PC-3 (cell line): Measurements from ENCODE around the gene IL34. TPM values are rescaled to one million over a fixed set of nuclear protein-coding genes. Genes with fewer than 3 reads are reported as not detected.

ENCODE experiments used
- ATAC-seq: fragments of 200-7000 bp; cut with Tn5 transposase; 2 replicates; pipeline ENCODE4 v1.9.1; 2020; ENCODE audit warnings: mild to moderate bottlenecking, moderate library complexity
- BruUV-seq: library from RNA; stranded (reverse); fragments of 400-500 nt; replicated peaks from 2 replicates; lab custom pipeline; 2021; lab: Mats Ljungman, UMichigan
- CTCF ChIA-PET: fragments of 300-600 bp; sonication (Branson Sonifier 250); formaldehyde crosslinking; loops from one replicate; lab custom pipeline; 2022; ENCODE audit warnings: antibody characterized with exemption; lab: Charles Lee
- POLR2A ChIA-PET: fragments of 300-600 bp; sonication (Branson Sonifier 250); formaldehyde crosslinking; loops from one replicate; lab custom pipeline; 2022; ENCODE audit warnings: antibody characterized with exemption; ENCODE audit not compliant: unreplicated experiment; lab: Charles Lee
- DNase-seq: peaks from one replicate; pipeline ENCODE4 v3.0.0-alpha.2; 2015
- H2AFZ ChIP-seq: fragments of 300-600 bp; sonication (generic); 2 replicates; pipeline ENCODE4 v1.6.0; 2016; ENCODE audit warnings: antibody characterized with exemption, low read length
- H3F3A ChIP-seq: fragments of 300-600 bp; sonication (generic); one replicate; pipeline ENCODE4 v1.6.0; 2017; ENCODE audit warnings: antibody characterized with exemption, low read length, control low read depth, mild to moderate bottlenecking; ENCODE audit not compliant: unreplicated experiment
- H3K27ac ChIP-seq: fragments of 300-600 bp; sonication (generic); 2 replicates; pipeline ENCODE4 v1.5.1; 2016; ENCODE audit warnings: mild to moderate bottlenecking, low read length
- H3K27me3 ChIP-seq: fragments of 300-600 bp; sonication (generic); 2 replicates; pipeline ENCODE4 v1.6.1; 2016; ENCODE audit warnings: low read length, mixed read lengths
- H3K36me3 ChIP-seq: fragments of 300-600 bp; sonication (generic); 2 replicates; pipeline ENCODE4 v1.6.1; 2016; ENCODE audit warnings: low read depth, mixed run types, low read length, mixed read lengths
- H3K4me1 ChIP-seq: fragments of 300-600 bp; sonication (generic); 2 replicates; pipeline ENCODE4 v1.5.1; 2016; ENCODE audit warnings: low read length; ENCODE audit not compliant: insufficient read depth
- H3K4me2 ChIP-seq: fragments of 300-600 bp; sonication (generic); 2 replicates; pipeline ENCODE4 v1.6.0; 2016; ENCODE audit warnings: low read length
- H3K4me3 ChIP-seq: fragments of 300-600 bp; sonication (generic); 2 replicates; pipeline ENCODE4 v1.5.1; 2016; ENCODE audit warnings: mild to moderate bottlenecking, low read length, mixed read lengths
- H3K79me2 ChIP-seq: fragments of 300-600 bp; sonication (generic); 2 replicates; pipeline ENCODE4 v1.6.1; 2017; ENCODE audit warnings: low read length, mixed read lengths
- H3K9ac ChIP-seq: fragments of 300-600 bp; sonication (generic); 2 replicates; pipeline ENCODE4 v1.6.0; 2016; ENCODE audit warnings: mild to moderate bottlenecking, low read length
- H3K9me2 ChIP-seq: fragments of 300-600 bp; sonication (generic); replicated peaks from 2 replicates; pipeline ENCODE4 v1.6.1; 2016; ENCODE audit warnings: mixed run types, low read length, mixed read lengths
- H3K9me3 ChIP-seq: fragments of 300-600 bp; sonication (generic); 2 replicates; pipeline ENCODE4 v1.6.1; 2016; ENCODE audit warnings: low read length, mixed read lengths
- H4K20me1 ChIP-seq: fragments of 300-600 bp; sonication (generic); 2 replicates; pipeline ENCODE4 v1.6.1; 2016; ENCODE audit warnings: low read length, mixed read lengths
- CTCF ChIP-seq: fragments of 300-600 bp; sonication (generic); conservative IDR thresholded peaks from 2 replicates; pipeline ENCODE4 v1.5.1; 2017; ENCODE audit warnings: antibody characterized with exemption, low read depth, mild to moderate bottlenecking, low read length
- EZH2 ChIP-seq: fragments of 300-600 bp; sonication (generic); IDR thresholded peaks from one replicate; pipeline ENCODE4 v1.6.1; 2017; ENCODE audit warnings: antibody characterized with exemption, mild to moderate bottlenecking, low read length; ENCODE audit not compliant: unreplicated experiment
- EZH2phosphoT487 ChIP-seq: fragments of 300-600 bp; sonication (generic); IDR thresholded peaks from 2 replicates; pipeline ENCODE4 v1.6.1; 2018; ENCODE audit warnings: mild to moderate bottlenecking, antibody characterized with exemption, low read length, borderline replicate concordance
- intact Hi-C: fragments of 100-400 bp; cut with micrococcal nuclease; formaldehyde crosslinking; loops from 2 replicates; pipeline ENCODE4 v1.9.0; 2023
- total RNA-seq: library from RNA; depleted of rRNA; stranded (reverse); fragments of >200 nt; gene quantifications from 2 replicates; pipeline ENCODE4 v1.2.3, GENCODE V29; 2014

Gene IL34
- total RNA-seq, 1 experiment from 2014 or later: not detected

- no TSS peak for BruUV-seq
- POLR2A ChIA-PET: interaction anchor here (0.6 kb wide), 1 partner anchor 1321 kb away, joined by 3 read pairs; no protein-coding TSS in a partner anchor
- intact Hi-C loops: no loop called here
These were observed 28.1 kb downstream of the IL34 start for GRCh38 chr16:70674221-70675014.

GRCh38 chr16:70675851-70676513, 29.6 kb downstream of the IL34 start:
- TF ChIP-seq EZH2: no peak
- TF ChIP-seq EZH2phosphoT487: no peak
- TF ChIP-seq CTCF: no peak
- H3K27ac ChIP-seq: no peak overlapping the region
- ATAC-seq: no peak
- no peaks in the 10 kb centered on the region for H3F3A ChIP-seq
- no peak for DNase-seq
- H3K4me1 ChIP-seq: no peaks in the 10 kb centered on the region
- no peaks in the 10 kb centered on the region for H3K27me3 ChIP-seq
- BruUV-seq: no TSS peak
- no peak overlapping the region for H3K9ac ChIP-seq
- H3K4me2 ChIP-seq: no peak overlapping the region
- H3K9me2 ChIP-seq: no peaks in the 10 kb centered on the region
- H3K79me2 ChIP-seq: peaks cover 5% of the 10 kb centered on the region; the same call in 1 of the 2 replicates
- H2AFZ ChIP-seq: no peak overlapping the region
- CTCF ChIA-PET: no interaction called here
- no peaks in the 10 kb centered on the region for H3K9me3 ChIP-seq
- H4K20me1 ChIP-seq: no peaks in the 10 kb centered on the region
- H3K36me3 ChIP-seq: peaks cover 5% of the 10 kb centered on the region; the same call in 1 of the 2 replicates
- POLR2A ChIA-PET: no interaction called here
- no peak overlapping the region for H3K4me3 ChIP-seq
- intact Hi-C loops: no loop called here

More at GRCh38 chr16:70674221-70675014, 28.1 kb downstream of the IL34 start:
- H3K27me3 ChIP-seq: no peaks in the 10 kb centered on the region
- CTCF ChIA-PET: interaction anchor here (0.5 kb wide), 1 partner anchor 41 kb away, joined by 5 read pairs; no protein-coding TSS in a partner anchor
- DNase-seq (no peak), ATAC-seq (no peak)
- no peaks in the 10 kb centered on the region for H3K79me2 ChIP-seq
- TF ChIP-seq EZH2: no peak
- no peak for TF ChIP-seq EZH2phosphoT487
- TF ChIP-seq CTCF: no peak
- no peaks in the 10 kb centered on the region for H4K20me1 ChIP-seq
- H3K4me3 ChIP-seq: no peak overlapping the region
- H2AFZ ChIP-seq: no peak overlapping the region
- no peaks in the 10 kb centered on the region for H3K9me2 ChIP-seq
- no peaks in the 10 kb centered on the region for H3K9me3 ChIP-seq
- no peak overlapping the region for H3K27ac ChIP-seq
- no peaks in the 10 kb centered on the region for H3K4me1 ChIP-seq
- no peaks in the 10 kb centered on the region for H3F3A ChIP-seq
- H3K9ac ChIP-seq: no peak overlapping the region
- H3K36me3 ChIP-seq: peaks cover 10% of the 10 kb centered on the region; the same call in 1 of the 2 replicates
- H3K4me2 ChIP-seq: no peak overlapping the region
